Suprapubic skin (tissue), 4 donors: ENCODE results near the gene MRPL19.

ENCODE experiments used
- CTCF ChIP-seq, 2 donors: fragments of 200-600 bp in 1 of 2; fragments of 450-650 bp in 1 of 2; sonication (generic) in 1 of 2; IDR thresholded peaks; one replicate each; pipeline ENCODE4 v1.5.1; 2016 to 2019; ENCODE audit warnings: antibody characterized with exemption in 2 of 2, mild to moderate bottlenecking in 1 of 2, moderate library complexity in 1 of 2
- EP300 ChIP-seq: sonication (generic); formaldehyde crosslinking; IDR thresholded peaks from one replicate; pipeline ENCODE4 v1.6.1; 2017; ENCODE audit warnings: antibody characterized with exemption
- POLR2A ChIP-seq, 2 donors: fragments of 450-650 bp; IDR thresholded peaks; one replicate each; pipeline ENCODE4 v1.6.1; 2017; ENCODE audit warnings: antibody characterized with exemption in 2 of 2, mild to moderate bottlenecking in 2 of 2, moderate library complexity in 2 of 2
- POLR2AphosphoS5 ChIP-seq, 3 donors: sonication (generic); formaldehyde crosslinking; IDR thresholded peaks; one replicate each; pipeline ENCODE4 v1.6.1; 2017; ENCODE audit warnings: antibody characterized with exemption in 3 of 3

GRCh38 chr2:75703589-75704287 is 57.2 kb downstream of the MRPL19 start:
- no peak for TF ChIP-seq CTCF (IDR thresholded peaks at IDR 0.05)
- no peak for TF ChIP-seq POLR2A (IDR thresholded peaks at IDR 0.05)
- no peak for TF ChIP-seq POLR2AphosphoS5 (IDR thresholded peaks at IDR 0.05)
- no peak for TF ChIP-seq EP300
